ENCODE data around the gene ITPR2. TPM values are rescaled to one million over a fixed set of nuclear protein-coding genes. Genes with fewer than 3 reads are reported as not detected.

The ITPR2 gene
- total and polyA plus RNA-seq, 4 donors: 11.7 to 93.3 (median 35.4) TPM

DNA sequence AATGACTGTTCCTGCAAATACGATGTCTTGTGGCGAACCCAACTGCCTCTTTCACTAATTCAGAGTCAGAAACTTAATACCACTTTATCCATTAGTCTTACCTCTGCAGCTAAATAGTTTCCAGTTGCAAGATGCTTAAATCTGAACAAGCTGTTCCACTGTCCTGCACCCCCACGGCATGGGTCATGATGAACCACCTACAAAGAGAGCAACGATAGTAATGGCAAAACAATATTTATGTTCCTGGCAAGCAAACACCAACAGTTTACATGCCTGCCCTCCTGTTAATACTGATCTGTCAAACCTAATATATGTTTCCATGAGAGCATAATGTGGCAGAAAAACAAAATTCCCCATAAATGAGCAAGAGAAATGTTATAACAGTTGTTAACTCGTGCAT is 121.9 kb downstream of the ITPR2 start (continued):
- no peak for TF ChIP-seq REST (IDR thresholded peaks at IDR 0.05)

DNA sequence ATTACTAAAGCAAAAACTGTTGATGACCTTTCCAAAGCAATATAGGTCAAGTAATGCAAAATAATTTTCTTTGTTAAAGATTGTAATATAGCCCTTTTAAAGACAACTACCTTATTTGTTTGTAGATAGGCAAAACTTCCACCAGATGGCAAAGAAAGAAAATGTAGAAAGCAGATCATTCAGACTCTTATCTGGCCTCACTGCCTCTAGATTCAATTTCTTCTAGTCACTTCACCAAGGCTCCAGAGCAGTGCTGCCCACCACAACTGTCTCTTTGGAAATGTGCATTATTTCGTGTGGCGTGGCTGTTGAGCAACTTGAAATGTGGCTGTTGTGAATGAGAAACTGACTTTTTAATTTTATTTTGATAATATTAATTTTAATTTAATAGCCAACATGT is 127.1 kb downstream of the ITPR2 start:
- Histone ChIP-seq H3K9me3 (ENCODE audit: control insufficient read depth in 4 of 4, low read length in 3 of 4) (no peaks in the 10 kb centered on the region), H3K27ac (ENCODE audit: low read depth in 1 of 2, low read length in 2 of 2) (no peak overlapping the region), H3K4me3 (ENCODE audit: low read depth in 1 of 3, low read length in 3 of 3) (no peak overlapping the region), H3K4me1 (ENCODE audit: control insufficient read depth in 4 of 4, insufficient read depth in 4 of 4, low read length in 3 of 4) (peaks cover 5 to 22% (median 20%) of the 10 kb centered on the region in 4 donors), H3K9ac (ENCODE audit: low read depth in 1 of 2, low read length in 2 of 2) (no peak overlapping the region), H3K27me3 (ENCODE audit: control insufficient read depth in 4 of 4, insufficient read depth in 4 of 4, low read length in 3 of 4) (no peaks in the 10 kb centered on the region), H3K36me3 (ENCODE audit: control insufficient read depth in 4 of 4, insufficient read depth in 3 of 4, low read depth in 1 of 4, low read length in 3 of 4) (peaks cover 3 to 20% (median 6%) of the 10 kb centered on the region in 4 donors)
- no peak for DNase-seq (ENCODE audit: low spot score)
- TF ChIP-seq RAD21 (IDR thresholded peaks at IDR 0.05) (peak; percentile 20 to 23), FOXA2 (IDR thresholded peaks at IDR 0.05) (no peak), GABPA (IDR thresholded peaks at IDR 0.05 in 1 of 2, conservative IDR thresholded peaks at IDR 0.05 in 1 of 2) (no peak), HNF4G (IDR thresholded peaks at IDR 0.05) (no peak), HNF4A (conservative IDR thresholded peaks at IDR 0.05) (no peak), CTCF (IDR thresholded peaks at IDR 0.05; ENCODE audit: low read depth, low read length, missing input control) (no peak), ZBTB33 (IDR thresholded peaks at IDR 0.05) (no peak)
- WGBS: 91% methylated on average over 2 of the region's 2 CpGs

DNA sequence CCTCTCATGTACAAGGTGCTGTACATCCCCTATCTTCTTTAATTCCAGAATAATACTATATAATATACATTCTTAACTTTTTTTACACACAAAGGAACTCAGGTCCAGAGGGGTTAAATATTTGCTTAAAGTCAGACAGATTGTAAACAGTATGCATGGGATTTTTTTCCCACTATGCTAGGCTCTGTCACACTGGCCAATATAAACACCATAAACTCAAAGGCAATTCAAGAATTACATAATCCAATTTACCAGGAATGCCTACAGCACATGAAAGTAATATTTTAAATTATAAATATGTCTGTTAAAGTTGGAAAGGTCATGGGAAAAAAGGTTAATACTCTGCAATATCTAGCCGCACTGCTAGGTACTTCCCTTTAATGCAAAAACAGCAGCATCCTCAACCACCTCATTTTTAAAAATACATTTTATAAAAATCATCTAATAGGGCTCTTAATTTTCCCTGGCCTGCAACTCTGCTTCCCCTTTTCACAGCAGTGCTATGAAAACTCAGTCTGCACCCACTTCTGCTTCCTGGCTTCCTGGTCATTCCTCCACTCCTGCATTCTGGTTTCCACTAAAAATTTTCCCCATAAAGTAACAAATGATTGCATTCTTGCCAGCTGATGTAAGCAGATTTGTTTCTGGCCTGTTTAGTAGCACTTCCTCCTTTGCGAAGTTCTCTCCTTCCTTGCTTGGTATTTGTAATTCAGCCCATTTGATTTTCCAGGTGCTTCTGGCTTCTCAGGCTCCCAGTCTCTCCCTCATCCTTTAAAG is 128.1 kb downstream of the ITPR2 start:
- 14% methylated on average over 2 of the region's 2 CpGs for WGBS
- Histone ChIP-seq H3K4me1 (ENCODE audit: control insufficient read depth in 4 of 4, insufficient read depth in 4 of 4, low read length in 3 of 4) (peaks cover 5 to 22% (median 20%) of the 10 kb centered on the region in 4 donors), H3K9ac (ENCODE audit: low read depth in 1 of 2, low read length in 2 of 2) (no peak overlapping the region), H3K9me3 (ENCODE audit: control insufficient read depth in 4 of 4, low read length in 3 of 4) (no peaks in the 10 kb centered on the region), H3K36me3 (ENCODE audit: control insufficient read depth in 4 of 4, insufficient read depth in 3 of 4, low read depth in 1 of 4, low read length in 3 of 4) (peaks cover 1 to 17% (median 7%) of the 10 kb centered on the region in 4 donors), H3K4me3 (ENCODE audit: low read depth in 1 of 3, low read length in 3 of 3) (no peak overlapping the region), H3K27ac (ENCODE audit: low read depth in 1 of 2, low read length in 2 of 2) (no peak overlapping the region), H3K27me3 (ENCODE audit: control insufficient read depth in 4 of 4, insufficient read depth in 4 of 4, low read length in 3 of 4) (no peaks in the 10 kb centered on the region)
- DNase-seq (ENCODE audit: low spot score): no peak
- TF ChIP-seq GABPA (IDR thresholded peaks at IDR 0.05 in 1 of 2, conservative IDR thresholded peaks at IDR 0.05 in 1 of 2) (no peak), EGR1 (IDR thresholded peaks at IDR 0.05; ENCODE audit: low read depth in 2 of 2) (no peak), HNF4G (IDR thresholded peaks at IDR 0.05) (no peak), RAD21 (IDR thresholded peaks at IDR 0.05) (no peak), HNF4A (conservative IDR thresholded peaks at IDR 0.05) (peak in 1 of 2 donors; percentile 11), MAX (IDR thresholded peaks at IDR 0.05) (no peak), NR2F2 (IDR thresholded peaks at IDR 0.05) (no peak), REST (IDR thresholded peaks at IDR 0.05) (no peak), FOXA1 (IDR thresholded peaks at IDR 0.05) (no peak), SP1 (IDR thresholded peaks at IDR 0.05) (no peak), TAF1 (conservative IDR thresholded peaks at IDR 0.05) (no peak), RXRA (IDR thresholded peaks at IDR 0.05) (no peak), FOXA2 (IDR thresholded peaks at IDR 0.05) (peak; percentile 19)
